Measurements from ENCODE around the gene DDX54.

The DDX54 gene

GRCh38 chr12:113111247-113111646, 74.0 kb downstream of the DDX54 start:
- H3K4me3 ChIP-seq (ENCODE audit: low read depth, low read length), result no peak overlapping the region
- in situ Hi-C loops (cut with HindIII; ENCODE audit: low sequenced_read_pairs), result no loop called here
- TF ChIP-seq, protein P1, sequence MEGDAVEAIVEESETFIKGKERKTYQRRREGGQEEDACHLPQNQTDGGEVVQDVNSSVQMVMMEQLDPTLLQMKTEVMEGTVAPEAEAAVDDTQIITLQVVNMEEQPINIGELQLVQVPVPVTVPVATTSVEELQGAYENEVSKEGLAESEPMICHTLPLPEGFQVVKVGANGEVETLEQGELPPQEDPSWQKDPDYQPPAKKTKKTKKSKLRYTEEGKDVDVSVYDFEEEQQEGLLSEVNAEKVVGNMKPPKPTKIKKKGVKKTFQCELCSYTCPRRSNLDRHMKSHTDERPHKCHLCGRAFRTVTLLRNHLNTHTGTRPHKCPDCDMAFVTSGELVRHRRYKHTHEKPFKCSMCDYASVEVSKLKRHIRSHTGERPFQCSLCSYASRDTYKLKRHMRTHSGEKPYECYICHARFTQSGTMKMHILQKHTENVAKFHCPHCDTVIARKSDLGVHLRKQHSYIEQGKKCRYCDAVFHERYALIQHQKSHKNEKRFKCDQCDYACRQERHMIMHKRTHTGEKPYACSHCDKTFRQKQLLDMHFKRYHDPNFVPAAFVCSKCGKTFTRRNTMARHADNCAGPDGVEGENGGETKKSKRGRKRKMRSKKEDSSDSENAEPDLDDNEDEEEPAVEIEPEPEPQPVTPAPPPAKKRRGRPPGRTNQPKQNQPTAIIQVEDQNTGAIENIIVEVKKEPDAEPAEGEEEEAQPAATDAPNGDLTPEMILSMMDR (IDR thresholded peaks at IDR 0.05; ENCODE audit: low read depth, low read length, missing control alignments), result no peak
- no peak for DNase-seq (ENCODE audit: low read depth)

GRCh38 chr12:113109872-113110599, 75.2 kb downstream of the DDX54 start:
- in situ Hi-C loops (cut with HindIII; ENCODE audit: low sequenced_read_pairs), result no loop called here
- TF ChIP-seq, protein P1 (IDR thresholded peaks at IDR 0.05; ENCODE audit: low read depth, low read length, missing control alignments), result no peak
- no peak for DNase-seq (ENCODE audit: low read depth)

GRCh38 chr12:113109360-113109759, 75.9 kb downstream of the DDX54 start:
- DNase-seq (ENCODE audit: low read depth), result no peak
- TF ChIP-seq, protein P1 (IDR thresholded peaks at IDR 0.05; ENCODE audit: low read depth, low read length, missing control alignments), result no peak
- H3K4me3 ChIP-seq (ENCODE audit: low read depth, low read length), result no peak overlapping the region
- in situ Hi-C loops (cut with HindIII; ENCODE audit: low sequenced_read_pairs), result no loop called here

More at GRCh38 chr12:113109872-113110599, 75.2 kb downstream of the DDX54 start:
- no peak overlapping the region for H3K4me3 ChIP-seq (ENCODE audit: low read depth, low read length)

GRCh38 chr12:113108308-113108707, 77.0 kb downstream of the DDX54 start:
- no peak overlapping the region for H3K4me3 ChIP-seq (ENCODE audit: low read depth, low read length)
- in situ Hi-C loops (cut with HindIII; ENCODE audit: low sequenced_read_pairs), result no loop called here
- DNase-seq (ENCODE audit: low read depth), result no peak
- TF ChIP-seq, protein P1 (IDR thresholded peaks at IDR 0.05; ENCODE audit: low read depth, low read length, missing control alignments), result no peak

All from astrocyte of the cerebellum (primary cell).